NCI-H1105 treated with DMSO at 0.1 percent for 48 hours (cell line): ENCODE measurements around the gene TMEM82.
A peak's percentile ranks its signal among the peaks of the same experiment; 100 is the strongest.

ENCODE experiments used
- DNase-seq: peaks from one replicate; lab custom pipeline; 2025; lab: John Stamatoyannopoulos, UW

TMEM82 gene

DNA sequence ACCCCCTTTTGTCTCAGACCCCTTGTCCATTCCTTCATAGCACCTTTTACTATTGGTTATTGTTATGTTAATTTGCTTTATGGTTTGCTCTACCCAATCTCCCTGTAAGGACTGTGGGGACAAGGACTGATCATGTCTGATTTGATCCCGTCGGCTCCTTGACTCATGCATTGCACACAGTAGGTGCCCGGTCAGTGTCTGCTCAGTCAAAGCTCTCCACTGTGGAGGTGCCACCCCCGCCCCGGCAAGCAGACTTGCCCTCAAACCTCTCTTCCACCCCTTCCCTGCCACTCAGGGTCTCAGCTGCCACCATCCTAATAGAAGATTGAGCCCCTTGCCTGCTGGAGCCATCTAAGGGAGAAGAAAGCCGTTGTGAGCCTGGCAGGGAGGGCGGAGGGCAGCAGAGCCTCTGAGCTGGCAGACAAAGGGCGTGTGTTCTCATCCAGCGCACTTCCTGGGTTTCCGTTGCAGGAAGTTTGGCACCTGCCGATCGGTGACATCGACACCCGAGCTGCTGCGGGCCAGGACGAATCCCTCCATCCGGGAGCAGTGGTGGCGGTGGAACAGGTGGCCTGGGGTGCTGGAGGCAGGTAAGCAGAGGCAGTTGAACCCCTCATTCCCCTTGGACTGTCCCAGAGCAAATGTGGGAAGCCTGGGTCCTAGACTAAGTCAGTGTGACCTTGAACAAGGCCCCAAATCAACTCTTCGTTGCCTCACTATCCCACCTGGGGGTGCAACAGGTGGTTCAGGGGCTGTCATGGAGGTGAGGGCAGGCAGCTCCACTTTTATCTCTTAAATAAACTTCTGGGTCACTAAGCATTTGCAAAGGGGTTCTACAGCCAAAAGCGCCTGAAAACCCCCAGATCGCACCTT is 14.1 kb downstream of the TMEM82 start:
- peak; percentile 70 for DNase-seq

DNA sequence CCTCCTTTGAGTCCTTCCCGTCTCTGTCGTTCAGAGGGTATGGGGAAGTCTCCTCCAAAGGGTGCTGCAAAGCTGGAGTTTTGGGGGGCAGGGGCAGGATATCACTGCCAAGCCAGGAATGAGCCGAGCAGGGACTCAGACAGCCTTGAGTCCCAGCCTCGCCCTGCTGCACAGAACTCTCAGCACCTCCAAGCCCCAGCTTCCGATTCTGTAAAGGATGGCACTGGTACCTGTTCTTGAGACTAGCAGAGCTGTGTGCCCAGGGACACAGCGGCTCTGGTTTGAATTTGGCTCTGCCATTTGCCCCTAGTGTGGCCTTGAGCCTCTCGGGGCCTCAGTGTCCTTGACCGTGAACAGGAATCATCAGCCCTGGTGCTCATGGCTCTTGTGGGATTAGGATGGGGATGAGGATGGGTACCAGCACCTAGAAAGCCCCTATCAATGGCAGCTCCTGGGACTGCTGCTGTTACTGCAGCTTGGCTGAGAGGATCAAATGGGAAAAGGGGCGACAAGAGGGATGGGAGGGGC is 14.8 kb downstream of the TMEM82 start:
- no peak for DNase-seq

DNA sequence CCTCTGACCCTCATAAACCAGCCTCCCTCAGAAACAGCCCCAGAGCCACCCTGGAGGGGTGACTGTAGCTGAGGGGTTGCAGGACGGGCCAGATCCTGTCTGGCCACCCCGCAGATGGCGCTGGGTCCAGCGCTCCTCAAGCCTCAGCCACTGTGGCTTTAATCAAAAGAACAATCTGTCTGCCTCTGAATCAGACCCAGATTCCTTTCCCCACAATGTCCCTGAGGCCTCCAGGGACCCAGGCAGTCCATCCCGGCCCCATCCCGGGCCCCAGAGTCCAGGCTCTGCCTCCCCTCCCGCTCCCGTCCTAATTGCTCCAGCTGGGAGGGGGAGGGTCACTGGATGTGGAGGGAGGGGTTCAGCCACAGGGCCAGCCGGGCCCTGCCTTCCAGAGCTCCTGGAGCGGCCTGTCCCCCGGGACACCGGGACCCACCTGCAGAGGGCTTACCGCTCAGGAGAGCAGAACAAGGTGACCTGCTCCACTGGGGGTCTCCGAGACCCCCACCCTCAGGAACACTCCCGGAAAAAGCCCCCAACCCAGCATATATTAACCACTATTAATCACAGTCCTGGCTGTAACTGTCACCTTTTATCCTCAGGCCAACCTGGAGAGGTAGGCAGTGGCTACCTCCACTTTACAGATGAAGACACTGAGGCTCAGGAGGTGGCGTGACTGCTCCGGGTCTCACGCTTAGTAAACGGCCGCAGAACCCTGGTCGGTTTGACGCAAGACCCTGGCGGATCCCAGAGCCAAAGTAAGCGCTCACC is 15.5 kb downstream of the TMEM82 start:
- DNase-seq: no peak

DNA sequence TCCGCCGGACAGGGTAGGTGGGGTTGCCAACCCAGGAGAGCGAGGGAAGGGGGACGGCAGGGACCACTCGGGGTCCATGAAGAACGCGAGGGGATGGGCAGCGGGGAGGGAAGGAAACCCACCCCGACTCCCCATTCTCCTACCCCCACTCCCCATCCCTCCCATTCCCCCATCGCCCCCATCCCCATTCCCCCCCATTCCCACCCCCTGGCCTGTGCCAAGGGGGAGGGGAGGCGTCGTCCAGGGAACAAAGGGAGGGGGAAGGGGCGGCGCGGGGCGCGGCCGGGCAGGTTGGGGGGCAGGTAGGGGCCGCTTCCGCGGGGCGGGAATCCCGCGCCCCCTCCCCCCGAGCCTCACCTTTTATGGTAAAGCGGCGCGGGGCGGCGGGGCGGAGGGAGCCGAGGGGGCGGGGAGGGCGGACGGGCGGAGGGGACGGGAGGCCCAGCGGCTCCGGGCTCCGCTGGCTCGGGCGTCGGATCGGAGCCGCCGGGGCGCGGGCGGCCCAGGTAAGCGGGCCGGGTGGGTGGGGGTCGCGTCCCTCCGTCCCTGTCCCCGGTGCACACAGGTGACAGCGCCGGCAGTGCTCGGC is 16.1 kb downstream of the TMEM82 start, which contains the start of gene FBLIM1:
TSS of gene FBLIM1 (plus strand) at position 453 of the 589 bp plus-strand sequence. CDS start 6,189 bp downstream, outside the sequence.
- DNase-seq: peak; percentile 17

DNA sequence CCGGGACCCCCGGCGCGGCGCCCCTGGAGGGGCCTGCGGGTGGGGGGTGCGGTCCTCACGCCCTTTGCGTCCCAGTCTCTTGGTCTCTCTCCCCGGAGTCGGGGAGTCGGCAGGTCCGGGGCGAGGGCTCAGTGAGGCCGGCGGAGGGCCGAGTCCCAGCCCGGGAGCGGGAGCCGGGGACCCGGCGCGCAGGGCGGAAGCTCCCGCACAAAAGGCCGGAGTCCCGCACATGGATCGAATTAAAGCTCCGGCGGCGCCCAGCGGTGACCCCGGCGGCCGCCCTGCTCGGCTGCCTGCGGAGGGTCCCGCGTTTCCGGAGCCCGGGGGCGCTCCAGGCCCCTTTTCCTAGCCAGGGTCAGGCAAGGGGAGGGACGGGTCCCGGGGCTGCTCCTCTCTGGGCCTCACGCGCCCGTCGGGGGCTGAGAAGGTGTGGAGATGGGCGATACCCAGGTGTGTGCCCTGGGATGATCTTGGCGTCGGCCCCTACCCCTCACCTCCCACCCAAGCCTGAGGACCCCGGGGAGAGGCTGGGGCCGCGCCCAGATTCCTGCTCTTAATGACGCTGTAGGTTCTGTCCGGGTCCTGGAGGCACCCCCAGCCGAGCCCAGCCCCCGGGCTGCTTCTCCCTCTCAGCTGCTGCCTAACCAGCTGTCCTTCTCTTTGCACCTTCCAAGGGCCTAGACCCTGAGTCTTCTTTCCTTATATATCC is 16.8 kb downstream of the TMEM82 start:
- no peak for DNase-seq

DNA sequence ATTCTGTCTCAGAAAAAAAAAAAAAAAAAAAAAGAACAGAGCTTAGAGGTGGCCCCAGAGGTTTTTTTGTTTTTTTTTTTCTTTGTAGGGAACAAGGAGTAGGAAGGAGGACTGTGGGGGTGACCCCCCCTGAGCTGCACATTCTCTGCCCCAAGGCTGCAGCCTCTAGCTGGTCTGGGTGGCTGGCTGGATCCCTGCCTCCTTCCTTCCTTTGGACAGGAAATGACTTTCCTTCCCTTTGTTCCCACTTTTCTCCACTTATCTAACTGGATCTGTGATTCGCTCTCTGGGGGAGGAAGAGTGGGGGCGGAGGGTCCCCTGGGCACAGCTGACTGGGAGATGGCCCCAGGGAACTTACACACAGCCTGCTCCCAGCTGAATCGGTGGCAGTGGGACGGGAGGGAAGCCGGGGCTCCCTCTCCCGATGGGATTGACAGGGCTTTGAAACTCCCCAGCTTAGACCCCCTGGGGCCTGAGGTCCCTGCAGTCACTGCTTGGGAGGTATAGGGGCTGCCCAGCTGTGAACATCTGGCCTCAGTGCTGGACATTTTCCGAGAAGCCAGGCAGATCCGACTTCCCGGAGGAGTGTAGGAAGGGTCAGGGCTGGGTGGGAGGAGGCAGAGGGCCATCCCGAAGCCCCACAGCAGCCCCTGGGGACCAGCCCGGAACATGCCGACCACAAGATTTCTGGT is 18.4 kb downstream of the TMEM82 start:
- DNase-seq: no peak

DNA sequence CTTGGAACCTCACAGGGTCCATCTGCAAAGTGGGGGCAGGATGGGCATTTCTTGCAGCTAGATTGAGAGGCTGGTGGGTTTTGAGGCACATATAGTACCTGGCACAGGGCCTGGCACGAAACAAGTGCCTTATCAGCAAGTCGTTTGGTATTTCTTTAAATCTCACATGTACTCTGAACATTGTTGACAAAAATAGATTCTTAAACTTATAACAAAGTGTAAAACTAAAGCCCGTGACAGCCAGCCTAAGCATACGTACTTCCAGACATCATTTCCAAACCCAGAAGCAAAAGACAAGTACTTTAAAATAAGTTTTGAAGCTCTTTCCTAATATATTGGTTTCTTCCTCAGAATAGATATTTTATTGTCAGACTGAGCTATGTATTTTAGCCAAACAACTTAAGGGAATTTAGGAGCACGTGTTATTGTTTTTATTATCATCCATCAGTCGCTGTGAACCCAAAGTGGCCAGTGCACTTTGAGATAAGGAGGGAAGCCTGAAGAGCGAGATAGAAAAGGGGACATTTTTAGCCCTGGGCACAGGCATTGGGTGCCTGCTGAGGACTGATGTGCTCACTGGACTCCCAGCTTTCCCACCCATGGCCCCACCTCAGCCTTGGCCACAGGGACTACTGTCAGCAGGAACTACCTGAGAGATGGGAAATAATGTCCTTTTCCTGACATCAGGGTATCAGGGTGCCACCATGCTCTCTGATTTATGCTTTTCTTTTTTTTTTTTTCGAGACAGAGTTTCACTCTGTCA is 19.2 kb downstream of the TMEM82 start:
- no peak for DNase-seq

DNA sequence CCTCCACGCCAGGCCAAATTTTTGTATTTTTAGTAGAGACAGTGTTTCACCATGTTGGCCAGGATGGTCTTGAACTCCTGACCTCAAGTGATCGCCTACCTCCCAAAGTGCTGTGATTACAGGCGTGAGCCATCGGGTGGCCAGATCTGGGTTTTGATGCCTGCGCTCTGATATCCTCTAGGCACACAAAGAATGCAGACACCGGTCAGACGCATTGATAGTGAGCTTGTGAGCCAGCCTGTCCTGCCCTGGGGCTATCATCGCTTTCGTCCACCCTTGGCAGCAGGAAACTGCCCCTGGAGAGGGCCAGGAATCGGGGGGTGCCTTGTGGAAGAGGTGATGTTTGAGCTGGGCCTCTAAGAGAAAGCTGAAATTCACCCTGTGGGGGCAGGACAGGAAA is 20.2 kb downstream of the TMEM82 start:
- no peak for DNase-seq

DNA sequence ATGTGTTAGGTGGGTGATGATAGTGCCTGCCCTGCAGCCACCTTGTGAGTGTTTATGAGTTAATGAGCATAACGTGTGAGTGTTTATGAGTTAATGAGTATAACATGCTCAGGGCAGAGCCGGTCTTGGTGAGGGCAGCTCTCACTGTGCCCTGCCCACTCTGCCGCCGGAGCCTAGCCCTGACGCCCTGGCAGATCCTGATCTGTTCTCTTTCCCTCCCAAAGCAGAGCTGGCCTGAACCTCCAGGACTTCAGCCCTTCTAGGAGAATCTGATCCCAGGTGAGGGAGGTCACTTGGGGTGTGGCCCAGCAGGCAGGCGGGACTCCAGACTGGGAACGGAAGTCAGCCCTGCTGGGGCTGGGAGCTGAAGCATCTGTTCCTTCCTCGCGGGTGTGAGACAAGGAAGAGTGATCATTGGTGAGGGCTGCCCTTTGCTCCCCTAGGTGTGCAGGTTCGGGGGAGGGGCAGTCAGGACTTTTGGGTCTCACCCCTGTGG is 22.0 kb downstream of the TMEM82 start:
- DNase-seq: no peak

DNA sequence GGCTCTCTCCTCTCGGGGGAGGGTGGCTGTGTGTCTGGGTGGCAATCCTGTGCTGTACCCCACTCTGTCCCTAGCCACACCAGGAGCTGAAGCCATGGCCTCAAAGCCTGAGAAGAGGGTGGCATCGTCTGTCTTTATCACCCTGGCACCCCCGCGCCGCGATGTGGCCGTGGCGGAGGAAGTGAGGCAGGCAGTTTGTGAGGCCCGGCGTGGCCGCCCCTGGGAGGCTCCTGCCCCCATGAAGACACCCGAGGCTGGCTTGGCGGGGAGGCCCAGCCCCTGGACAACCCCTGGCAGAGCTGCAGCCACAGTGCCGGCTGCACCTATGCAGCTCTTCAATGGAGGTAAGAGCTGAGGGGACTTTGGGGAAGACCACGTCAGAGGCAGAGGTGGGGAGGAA is 22.6 kb downstream of the TMEM82 start:
- no peak for DNase-seq

DNA sequence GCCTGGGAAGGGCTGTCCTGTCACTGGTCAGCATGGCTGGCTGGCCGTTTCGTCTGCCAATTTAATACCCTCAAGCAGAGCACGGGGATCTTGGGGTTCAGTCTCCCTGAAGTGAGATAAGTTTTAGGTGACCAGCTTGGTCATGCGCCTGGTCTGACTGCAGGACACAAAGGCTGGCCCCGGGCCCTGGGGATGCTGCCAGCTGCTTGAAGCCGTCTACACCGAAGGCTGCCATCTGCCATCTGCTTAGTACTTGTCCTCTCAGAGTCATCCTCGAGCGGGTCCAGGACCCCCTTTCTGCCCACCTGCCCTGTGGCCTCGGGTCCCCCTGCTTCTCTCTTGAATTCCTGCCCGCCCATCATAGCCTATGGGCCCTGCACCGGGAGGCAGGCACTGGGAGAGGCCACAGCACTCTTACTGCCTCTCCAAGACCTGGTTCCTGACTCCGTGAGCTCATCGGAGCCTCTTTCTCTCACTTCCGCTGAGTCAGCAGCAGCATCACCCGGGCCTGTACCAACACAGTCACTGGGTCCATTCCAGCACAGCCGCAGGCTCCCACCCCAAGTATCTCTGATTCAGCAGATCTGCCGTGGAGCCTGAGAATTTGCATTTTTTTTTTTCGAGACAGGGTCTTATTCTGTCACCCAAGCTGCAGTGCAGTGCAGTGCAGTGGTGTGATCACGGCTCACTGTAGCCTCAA is 23.3 kb downstream of the TMEM82 start:
- DNase-seq: no peak

DNA sequence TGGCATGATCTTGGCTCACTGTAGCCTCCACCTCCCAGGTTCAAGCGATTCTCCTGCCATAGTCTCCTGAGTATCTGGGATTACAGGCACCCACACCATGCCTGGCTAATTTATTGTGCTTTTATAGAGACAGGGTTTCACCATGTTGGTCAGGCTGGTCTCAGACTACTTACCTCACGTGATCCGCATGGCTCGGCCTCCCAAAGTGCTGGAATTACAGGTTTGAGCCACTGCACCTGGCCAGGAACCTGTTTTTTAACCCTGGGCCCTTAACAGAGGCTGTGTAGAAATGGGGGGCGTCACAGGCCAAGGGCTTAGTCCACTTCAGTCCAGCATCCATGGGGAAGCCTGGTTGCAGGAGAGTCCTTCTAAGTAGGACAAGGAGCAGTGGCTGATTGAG is 25.6 kb downstream of the TMEM82 start:
- DNase-seq: no peak

DNA sequence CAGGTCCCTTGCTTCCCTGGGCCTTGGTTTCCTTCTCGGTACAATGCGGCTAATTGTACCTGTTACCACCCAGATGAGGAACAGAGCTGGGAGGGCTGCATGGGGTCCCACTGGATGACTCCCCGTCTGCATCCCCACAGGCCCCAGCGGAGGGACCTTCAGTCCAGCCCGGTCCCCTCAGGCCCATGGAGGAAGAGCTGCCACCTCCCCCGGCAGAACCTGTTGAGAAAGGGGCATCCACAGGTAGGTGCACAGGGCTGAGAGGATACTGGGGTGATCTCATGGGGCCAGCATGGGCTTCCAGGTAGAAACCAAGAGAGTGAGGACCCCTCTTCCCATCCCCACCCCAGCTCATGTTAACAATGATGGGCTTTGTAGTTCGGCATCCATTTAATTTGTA is 26.1 kb downstream of the TMEM82 start:
- DNase-seq: no peak

DNA sequence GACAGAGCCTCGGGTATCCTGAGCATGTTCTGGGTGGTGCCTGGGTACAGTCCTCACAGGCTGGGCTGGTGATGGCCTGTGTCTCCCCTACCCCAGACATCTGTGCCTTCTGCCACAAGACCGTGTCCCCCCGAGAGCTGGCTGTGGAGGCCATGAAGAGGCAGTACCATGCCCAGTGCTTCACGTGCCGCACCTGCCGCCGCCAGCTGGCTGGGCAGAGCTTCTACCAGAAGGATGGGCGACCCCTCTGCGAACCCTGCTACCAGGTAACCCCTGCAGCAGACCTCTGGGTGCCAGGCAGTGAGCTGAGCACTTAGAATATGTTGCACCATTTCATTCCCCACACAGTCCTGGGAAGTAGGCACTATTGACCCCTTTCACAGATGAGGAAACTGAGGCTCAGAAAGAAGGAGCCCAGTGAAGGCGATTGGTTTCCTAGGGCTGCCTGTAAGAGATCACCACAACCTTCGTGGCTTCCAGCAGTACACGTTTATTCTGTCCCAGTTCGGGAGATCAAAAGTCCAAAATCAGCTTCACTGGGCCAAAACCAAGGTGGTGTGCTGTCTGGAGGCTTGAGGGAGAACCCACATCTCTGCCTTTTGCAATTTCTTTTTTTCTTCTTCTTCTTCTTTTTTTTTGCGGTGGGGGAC is 28.1 kb downstream of the TMEM82 start:
- no peak for DNase-seq

DNA sequence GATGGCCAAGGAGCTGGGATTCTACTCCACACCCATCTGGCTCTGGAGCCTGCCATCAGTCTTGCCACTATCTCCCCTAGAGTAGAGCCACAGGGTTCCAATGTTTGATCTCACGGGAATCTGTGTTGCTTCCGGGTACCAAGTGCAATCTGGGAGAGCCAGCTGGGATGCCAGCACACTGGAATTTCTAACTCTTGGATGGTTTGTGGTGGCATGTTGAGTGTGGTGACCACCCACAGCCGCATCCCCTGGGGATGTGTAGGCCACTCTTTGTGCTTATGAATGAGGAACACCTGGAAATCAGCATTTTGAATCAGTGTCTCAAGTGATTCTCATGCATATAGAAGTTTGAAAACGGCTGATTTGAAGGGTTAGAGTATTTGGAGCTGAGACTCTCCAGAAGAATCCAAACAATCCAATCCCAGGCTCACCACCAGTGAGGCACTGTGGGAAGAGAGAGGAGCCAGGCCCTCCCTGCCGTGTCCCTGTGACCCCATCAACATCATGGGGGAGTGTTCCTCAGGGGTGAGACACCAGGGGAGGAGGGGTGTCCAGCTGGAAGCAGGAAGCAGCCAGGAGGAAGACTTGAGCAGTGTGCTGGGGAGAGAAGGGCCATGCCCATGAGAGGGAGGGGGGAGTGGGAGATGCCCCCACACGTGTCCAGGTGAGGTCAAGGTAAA is 29.7 kb downstream of the TMEM82 start:
- DNase-seq: no peak

DNA sequence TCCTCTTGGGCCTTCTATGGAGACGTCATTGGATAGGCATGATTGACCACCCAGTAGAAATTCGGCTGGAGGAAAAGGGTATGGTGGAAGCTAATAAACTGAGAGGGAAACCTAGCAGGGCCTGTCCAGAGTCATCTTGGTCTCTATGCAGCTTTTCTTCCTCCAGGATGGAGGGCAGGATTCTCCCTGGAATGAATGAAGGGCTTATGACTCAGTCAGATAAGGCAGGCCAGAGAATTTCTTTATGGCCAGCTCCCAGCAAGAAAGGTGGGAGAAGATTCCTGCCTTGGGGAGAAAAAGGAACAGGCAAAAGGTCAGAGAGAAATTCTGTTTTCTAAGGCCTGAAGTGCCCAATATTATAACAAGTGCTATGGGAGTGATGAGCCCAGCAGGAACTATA is 33.4 kb downstream of the TMEM82 start:
- DNase-seq: no peak

DNA sequence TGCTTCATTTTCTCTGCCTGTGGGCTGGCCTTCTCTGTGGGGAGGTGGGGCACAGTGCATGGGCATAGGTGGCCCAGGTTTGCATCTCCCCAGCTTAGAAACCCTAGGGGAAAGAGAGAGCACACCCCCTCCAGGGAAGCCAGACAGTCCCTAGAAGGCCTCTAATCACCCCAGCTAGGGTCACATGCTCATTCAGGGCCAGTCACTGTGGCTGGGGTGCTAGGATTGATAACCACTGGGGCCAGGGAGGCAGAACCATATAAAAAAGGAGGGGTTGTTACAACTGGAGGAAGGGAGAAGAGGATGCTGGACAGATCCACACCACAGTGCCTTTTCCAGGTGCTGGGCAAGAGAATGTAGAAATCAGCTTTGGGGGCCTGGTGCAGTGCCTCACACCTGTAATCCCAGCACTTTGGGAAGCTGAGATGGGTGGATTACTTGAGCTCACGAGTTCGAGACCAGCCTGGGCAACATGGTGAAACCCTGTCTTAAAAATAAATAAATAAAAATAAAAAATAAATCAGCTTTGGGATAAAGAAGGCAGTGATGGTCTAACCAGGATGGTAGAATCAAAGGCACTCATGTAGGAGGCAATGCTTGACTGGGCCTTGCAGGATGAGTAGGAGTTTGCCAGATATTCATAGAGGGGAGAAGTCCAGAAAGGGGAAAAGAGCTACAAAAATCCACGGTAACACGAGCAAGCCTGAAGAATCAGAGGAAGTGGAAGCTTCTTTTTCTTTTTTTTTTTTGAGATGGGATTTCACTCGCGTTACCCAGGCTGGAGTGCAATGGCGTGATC is 35.8 kb downstream of the TMEM82 start:
- DNase-seq: no peak

DNA sequence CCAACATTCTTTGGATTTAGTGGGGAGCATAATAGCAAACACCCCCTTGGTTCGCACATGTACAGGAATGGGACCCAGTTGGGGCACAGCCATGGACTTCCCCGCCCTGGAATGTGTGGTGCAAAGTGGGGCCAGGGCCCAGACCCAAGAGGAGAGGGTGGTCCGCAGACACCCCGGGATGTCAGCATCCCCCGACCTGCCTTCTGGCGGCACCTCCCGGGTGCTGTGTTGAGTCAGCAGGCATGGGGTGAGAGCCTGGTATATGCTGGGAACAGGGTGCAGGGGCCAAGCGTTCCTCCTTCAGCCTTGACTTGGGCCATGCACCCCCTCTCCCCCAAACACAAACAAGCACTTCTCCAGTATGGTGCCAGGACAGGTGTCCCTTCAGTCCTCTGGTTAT is 43.4 kb downstream of the TMEM82 start:
- no peak for DNase-seq
